ENCODE measurements around the gene FCN1.

DNA sequence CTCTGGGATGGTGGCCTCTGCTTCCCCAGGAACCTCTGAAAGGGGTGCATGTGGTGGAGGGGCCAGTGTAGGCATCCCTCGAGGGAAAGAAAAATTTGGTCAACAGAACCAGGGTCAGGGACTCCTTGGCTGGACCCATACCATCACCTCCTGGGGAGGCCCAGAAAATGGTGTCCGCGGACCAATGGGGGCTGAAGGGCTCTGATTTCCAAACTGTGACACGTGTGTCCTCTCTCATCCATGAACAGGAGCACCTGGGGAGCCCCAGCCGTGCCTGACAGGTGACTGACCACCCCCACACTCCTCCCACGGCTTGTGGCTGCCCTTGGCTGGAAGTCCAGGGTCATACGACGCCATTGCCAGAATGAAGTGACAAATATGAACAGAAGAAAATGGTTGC, 33.2 kb downstream of the FCN1 start:
- TF ChIP-seq, protein P1, sequence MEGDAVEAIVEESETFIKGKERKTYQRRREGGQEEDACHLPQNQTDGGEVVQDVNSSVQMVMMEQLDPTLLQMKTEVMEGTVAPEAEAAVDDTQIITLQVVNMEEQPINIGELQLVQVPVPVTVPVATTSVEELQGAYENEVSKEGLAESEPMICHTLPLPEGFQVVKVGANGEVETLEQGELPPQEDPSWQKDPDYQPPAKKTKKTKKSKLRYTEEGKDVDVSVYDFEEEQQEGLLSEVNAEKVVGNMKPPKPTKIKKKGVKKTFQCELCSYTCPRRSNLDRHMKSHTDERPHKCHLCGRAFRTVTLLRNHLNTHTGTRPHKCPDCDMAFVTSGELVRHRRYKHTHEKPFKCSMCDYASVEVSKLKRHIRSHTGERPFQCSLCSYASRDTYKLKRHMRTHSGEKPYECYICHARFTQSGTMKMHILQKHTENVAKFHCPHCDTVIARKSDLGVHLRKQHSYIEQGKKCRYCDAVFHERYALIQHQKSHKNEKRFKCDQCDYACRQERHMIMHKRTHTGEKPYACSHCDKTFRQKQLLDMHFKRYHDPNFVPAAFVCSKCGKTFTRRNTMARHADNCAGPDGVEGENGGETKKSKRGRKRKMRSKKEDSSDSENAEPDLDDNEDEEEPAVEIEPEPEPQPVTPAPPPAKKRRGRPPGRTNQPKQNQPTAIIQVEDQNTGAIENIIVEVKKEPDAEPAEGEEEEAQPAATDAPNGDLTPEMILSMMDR (IDR thresholded peaks at IDR 0.05) = no peak
- no peak for TF ChIP-seq EZH2 (IDR thresholded peaks at IDR 0.05)
